ENCODE results near the gene TLE1.
A peak's percentile ranks its signal among the peaks of the same experiment; 100 is the strongest.

Gene TLE1

DNA sequence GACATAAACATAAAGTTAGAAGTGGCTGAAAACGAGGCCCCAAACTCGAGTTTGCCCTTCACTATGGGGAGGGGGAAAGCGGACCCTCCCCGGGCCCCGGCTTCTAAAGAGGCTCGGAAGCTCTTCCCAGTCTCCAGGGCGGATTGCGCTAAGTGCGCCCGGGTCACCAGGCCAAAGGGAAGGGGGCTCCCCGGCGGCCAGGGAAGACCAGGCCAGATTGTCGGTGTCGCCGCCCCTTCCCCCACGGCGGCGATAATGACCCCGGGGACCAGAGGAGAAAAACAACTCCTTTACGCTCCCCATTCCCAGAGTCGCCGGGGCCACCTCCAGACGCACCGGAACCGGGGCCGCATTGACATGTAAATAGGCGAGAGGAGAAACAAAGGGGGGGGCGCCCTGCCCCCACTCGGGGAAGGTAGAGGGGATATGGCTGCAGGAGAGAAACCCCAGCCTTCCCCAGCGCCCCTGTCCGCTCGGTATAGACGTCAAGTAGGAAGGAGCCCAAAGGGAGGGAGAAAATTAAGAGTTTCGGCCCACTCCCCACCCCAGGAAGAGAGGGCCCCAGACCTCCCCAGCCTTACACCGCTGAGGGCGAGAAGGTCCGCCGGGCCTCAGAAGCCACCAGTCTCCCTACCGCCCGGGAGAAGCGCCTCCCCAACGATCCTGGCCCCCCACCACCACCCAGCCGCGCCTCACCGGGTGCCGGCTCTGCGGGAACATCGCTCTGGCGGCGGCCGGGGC, 1.7 kb downstream of the TLE1 start:
- no peak for DNase-seq
- no peaks in the 10 kb centered on the region for H3K36me3 ChIP-seq (ENCODE audit: control insufficient read depth, insufficient read depth, low read length)
- no peaks in the 10 kb centered on the region for H3K9me3 ChIP-seq (ENCODE audit: control insufficient read depth, low read length)
- H3K27ac ChIP-seq (ENCODE audit: insufficient read depth, low read length, poor library complexity, severe bottlenecking): no peak overlapping the region
- peaks cover 7% of the 10 kb centered on the region for H3K27me3 ChIP-seq (replicated peaks; ENCODE audit: control insufficient read depth, insufficient read depth, low read length, poor library complexity, severe bottlenecking)
- peaks cover 4% of the 10 kb centered on the region for H3K4me1 ChIP-seq (ENCODE audit: control insufficient read depth, insufficient read depth, low read length, poor library complexity, severe bottlenecking)
- peak overlapping the region; percentile 32 for H3K4me3 ChIP-seq (ENCODE audit: insufficient read depth, low read depth, low read length, poor library complexity, severe bottlenecking)

DNA sequence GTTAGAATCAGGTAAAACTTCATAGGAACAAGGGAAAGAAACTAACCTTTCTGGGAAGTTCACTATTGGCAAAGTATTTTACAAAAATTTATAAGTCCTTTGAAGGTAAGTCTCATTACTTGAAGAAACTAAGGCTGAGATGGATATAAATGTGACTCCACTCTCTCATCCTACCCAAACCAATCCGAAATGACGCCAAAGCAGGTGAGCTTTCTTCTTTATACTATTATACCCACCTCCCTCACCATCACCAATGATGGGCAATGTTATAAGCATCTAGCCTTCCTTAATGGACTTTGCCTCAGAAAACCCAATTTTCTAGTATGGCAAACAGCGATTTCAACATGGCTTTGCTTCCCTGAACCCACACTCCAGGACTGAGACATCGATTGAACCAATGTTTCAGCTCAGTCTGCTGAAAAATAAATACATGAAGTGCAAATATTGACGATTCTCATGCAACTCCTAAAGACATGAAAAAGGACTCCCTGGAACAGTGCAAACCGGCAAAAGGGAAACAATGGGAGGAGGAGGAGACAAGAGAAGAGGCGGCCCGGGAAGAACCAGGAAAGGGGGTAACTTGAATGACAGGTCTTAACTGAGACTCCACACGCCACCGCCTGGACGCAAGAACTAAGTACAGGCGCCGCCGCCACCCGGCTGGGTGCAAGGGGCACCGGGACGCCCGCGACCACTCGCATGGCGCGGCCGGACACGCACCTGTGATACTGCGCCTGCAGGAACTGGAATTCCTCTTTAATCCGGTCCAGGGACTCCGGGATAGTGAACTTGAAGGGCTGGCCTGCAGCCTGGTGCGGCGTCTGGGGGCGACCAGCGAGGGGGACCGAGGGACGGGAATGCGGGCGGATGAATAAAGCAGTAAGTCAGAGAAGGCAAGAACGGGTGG, 2.5 kb downstream of the TLE1 start:
- H3K27ac ChIP-seq (ENCODE audit: insufficient read depth, low read length, poor library complexity, severe bottlenecking): no peak overlapping the region
- H3K9me3 ChIP-seq (ENCODE audit: control insufficient read depth, low read length): no peaks in the 10 kb centered on the region
- H3K4me3 ChIP-seq (ENCODE audit: insufficient read depth, low read depth, low read length, poor library complexity, severe bottlenecking): peak overlapping the region; percentile 32
- H3K4me1 ChIP-seq (ENCODE audit: control insufficient read depth, insufficient read depth, low read length, poor library complexity, severe bottlenecking): peaks cover 4% of the 10 kb centered on the region
- no peak for DNase-seq
- no peaks in the 10 kb centered on the region for H3K36me3 ChIP-seq (ENCODE audit: control insufficient read depth, insufficient read depth, low read length)
- peaks cover 7% of the 10 kb centered on the region for H3K27me3 ChIP-seq (replicated peaks; ENCODE audit: control insufficient read depth, insufficient read depth, low read length, poor library complexity, severe bottlenecking)

DNA sequence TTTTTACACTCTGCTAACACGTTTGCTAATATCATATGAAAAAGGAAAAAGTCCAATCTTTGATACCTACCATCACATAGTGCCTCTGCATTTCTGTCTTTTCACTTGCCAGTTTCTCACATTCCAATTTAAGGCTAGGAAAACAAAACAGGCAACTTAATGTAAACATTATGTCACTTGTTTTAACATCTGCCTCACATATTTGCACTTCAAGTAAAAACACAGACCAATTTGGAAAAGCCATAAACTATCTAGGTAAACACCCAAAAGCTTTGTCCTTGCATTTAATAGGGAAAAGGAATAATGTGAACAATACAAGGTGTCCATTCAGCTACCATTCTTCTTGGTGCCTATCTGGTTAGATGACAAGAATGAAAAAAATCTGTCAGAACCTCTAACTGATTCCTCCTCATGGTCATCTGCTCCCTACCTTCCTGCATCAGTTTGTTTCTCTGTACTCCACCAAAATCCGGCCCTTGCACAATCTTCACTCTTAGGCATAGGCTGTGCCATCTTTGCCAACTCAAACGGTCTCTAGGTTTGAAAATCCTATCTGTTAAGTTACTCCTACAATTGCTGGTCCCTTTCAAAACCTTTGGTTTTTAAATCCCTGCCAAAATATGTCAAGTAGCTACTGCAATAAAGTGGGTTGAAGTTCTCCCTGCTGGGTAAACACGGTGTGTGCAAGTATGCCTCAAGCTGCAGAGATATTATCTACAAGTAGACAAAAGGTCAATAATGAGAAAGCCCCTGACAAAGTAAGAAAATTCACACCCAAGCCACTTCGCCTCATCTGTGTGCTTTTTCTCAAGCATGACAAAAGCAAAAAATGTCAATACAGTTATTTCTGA, 3.4 kb downstream of the TLE1 start:
- no peak for DNase-seq
- Histone ChIP-seq H3K4me3 (ENCODE audit: insufficient read depth, low read depth, low read length, poor library complexity, severe bottlenecking) (no peak overlapping the region), H3K4me1 (ENCODE audit: control insufficient read depth, insufficient read depth, low read length, poor library complexity, severe bottlenecking) (peaks cover 4% of the 10 kb centered on the region), H3K36me3 (ENCODE audit: control insufficient read depth, insufficient read depth, low read length) (no peaks in the 10 kb centered on the region), H3K27me3 (replicated peaks; ENCODE audit: control insufficient read depth, insufficient read depth, low read length, poor library complexity, severe bottlenecking) (peaks cover 7% of the 10 kb centered on the region), H3K27ac (ENCODE audit: insufficient read depth, low read length, poor library complexity, severe bottlenecking) (no peak overlapping the region), H3K9me3 (ENCODE audit: control insufficient read depth, low read length) (no peaks in the 10 kb centered on the region)

DNA sequence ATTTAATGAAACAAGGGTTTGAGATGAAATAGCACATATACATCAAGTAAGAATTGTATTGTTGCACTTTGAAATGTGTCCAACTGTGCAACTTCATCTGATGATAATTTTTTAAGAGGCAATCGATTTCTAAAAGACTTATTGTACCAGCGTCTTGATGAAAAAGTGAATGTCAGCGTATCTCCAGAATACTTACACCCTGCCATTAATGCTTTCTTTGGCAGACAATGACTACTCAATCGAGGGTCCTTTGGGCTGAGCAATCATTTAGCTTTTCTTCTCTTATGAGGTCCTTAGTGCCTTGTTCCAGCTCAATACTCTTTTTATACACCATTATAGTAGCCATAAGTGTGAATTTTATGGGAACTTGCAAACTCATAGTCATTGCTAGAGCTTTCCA, 4.7 kb downstream of the TLE1 start:
- Histone ChIP-seq H3K9me3 (ENCODE audit: control insufficient read depth, low read length) (no peaks in the 10 kb centered on the region), H3K4me1 (ENCODE audit: control insufficient read depth, insufficient read depth, low read length, poor library complexity, severe bottlenecking) (peaks cover 4% of the 10 kb centered on the region), H3K4me3 (ENCODE audit: insufficient read depth, low read depth, low read length, poor library complexity, severe bottlenecking) (no peak overlapping the region), H3K27ac (ENCODE audit: insufficient read depth, low read length, poor library complexity, severe bottlenecking) (no peak overlapping the region), H3K27me3 (replicated peaks; ENCODE audit: control insufficient read depth, insufficient read depth, low read length, poor library complexity, severe bottlenecking) (peaks cover 7% of the 10 kb centered on the region), H3K36me3 (ENCODE audit: control insufficient read depth, insufficient read depth, low read length) (no peaks in the 10 kb centered on the region)
- no peak for DNase-seq

DNA sequence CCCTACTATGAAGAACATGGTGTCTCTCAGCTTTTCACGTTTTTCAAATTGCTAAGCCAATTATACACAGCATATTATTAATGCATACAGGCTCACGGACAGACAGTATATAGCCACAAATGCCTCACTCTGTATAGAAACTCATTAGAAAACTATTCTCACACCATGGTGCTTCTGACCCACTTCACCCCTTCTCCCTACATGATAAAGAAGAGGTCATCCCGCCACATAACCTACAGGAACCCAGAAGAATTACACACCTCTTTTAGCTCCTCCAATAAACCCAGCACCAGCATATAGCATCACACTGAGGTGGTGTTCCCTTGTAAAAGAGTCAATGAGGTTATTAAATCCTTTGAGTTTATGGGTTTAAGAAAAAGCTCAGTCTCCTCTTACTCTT, 5.6 kb downstream of the TLE1 start:
- DNase-seq: no peak
- H3K36me3 ChIP-seq (ENCODE audit: control insufficient read depth, insufficient read depth, low read length): no peaks in the 10 kb centered on the region
- no peak overlapping the region for H3K27ac ChIP-seq (ENCODE audit: insufficient read depth, low read length, poor library complexity, severe bottlenecking)
- H3K4me3 ChIP-seq (ENCODE audit: insufficient read depth, low read depth, low read length, poor library complexity, severe bottlenecking): no peak overlapping the region
- peaks cover 5% of the 10 kb centered on the region for H3K27me3 ChIP-seq (replicated peaks; ENCODE audit: control insufficient read depth, insufficient read depth, low read length, poor library complexity, severe bottlenecking)
- H3K4me1 ChIP-seq (ENCODE audit: control insufficient read depth, insufficient read depth, low read length, poor library complexity, severe bottlenecking): peaks cover 4% of the 10 kb centered on the region
- H3K9me3 ChIP-seq (ENCODE audit: control insufficient read depth, low read length): no peaks in the 10 kb centered on the region

DNA sequence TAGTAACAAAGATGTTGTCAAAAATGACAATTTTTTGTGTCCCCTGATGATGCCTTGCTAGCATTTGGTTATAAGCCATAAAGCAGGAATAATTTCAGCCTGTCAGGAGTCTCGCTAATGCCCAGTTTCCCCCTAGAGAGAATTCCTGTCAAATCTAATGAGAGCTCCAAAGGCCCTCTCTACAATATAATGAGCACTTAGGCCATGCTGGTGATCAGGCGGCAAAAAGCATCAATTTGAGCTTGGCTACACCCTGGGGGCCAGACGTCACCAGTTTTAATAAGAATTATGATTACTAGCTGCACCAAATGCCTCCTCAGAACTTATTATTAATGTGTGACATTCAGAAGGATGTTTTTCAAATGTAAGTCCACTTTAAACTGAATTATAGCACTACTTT, 6.1 kb downstream of the TLE1 start:
- Histone ChIP-seq H3K27me3 (replicated peaks; ENCODE audit: control insufficient read depth, insufficient read depth, low read length, poor library complexity, severe bottlenecking) (peaks cover under 1% of the 10 kb centered on the region), H3K4me1 (ENCODE audit: control insufficient read depth, insufficient read depth, low read length, poor library complexity, severe bottlenecking) (no peaks in the 10 kb centered on the region), H3K4me3 (ENCODE audit: insufficient read depth, low read depth, low read length, poor library complexity, severe bottlenecking) (no peak overlapping the region), H3K36me3 (ENCODE audit: control insufficient read depth, insufficient read depth, low read length) (no peaks in the 10 kb centered on the region), H3K27ac (ENCODE audit: insufficient read depth, low read length, poor library complexity, severe bottlenecking) (no peak overlapping the region), H3K9me3 (ENCODE audit: control insufficient read depth, low read length) (no peaks in the 10 kb centered on the region)
- DNase-seq: no peak

DNA sequence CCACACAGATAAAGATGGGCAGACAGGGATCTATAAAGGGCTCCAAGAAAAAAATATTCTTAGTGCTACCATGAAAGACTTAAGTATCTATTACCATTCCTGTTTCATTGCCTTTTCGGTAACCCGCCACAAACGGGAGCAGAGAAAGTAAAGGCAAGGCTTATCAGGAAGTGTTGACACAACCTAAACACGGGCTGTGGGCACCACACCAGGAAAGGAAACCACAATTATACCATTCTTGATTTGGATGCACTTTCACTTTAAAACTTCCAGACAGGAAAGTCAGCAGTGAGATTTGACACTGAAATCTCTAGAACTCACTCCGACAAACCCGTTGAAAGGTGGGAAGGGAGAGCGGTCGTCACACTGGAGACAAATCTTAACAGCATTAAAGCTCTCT, 6.5 kb downstream of the TLE1 start:
- Histone ChIP-seq H3K4me3 (ENCODE audit: insufficient read depth, low read depth, low read length, poor library complexity, severe bottlenecking) (no peak overlapping the region), H3K4me1 (ENCODE audit: control insufficient read depth, insufficient read depth, low read length, poor library complexity, severe bottlenecking) (no peaks in the 10 kb centered on the region)
- DNase-seq: no peak

DNA sequence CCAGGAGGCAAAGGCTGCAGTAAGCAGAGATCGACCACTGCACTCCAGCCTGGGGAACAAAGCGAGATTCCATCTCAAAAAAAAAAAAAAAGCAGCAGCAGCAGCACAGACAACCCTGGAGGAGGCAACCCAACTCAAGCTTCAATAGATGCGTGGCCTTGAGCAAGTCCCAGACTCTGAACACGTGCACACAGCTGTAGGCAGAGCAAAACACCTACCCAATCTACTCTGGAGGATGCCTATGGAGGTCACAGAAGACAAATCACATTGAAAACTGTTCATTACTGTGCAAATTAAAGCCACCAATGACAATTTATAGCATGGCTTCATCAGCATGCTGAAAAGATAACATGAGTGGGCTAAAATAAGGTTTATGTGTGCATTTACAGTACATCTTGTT, 7.2 kb downstream of the TLE1 start:
- Histone ChIP-seq H3K9me3 (ENCODE audit: control insufficient read depth, low read length) (no peaks in the 10 kb centered on the region), H3K27ac (ENCODE audit: insufficient read depth, low read length, poor library complexity, severe bottlenecking) (no peak overlapping the region), H3K36me3 (ENCODE audit: control insufficient read depth, insufficient read depth, low read length) (no peaks in the 10 kb centered on the region), H3K4me3 (ENCODE audit: insufficient read depth, low read depth, low read length, poor library complexity, severe bottlenecking) (no peak overlapping the region), H3K4me1 (ENCODE audit: control insufficient read depth, insufficient read depth, low read length, poor library complexity, severe bottlenecking) (no peaks in the 10 kb centered on the region), H3K27me3 (replicated peaks; ENCODE audit: control insufficient read depth, insufficient read depth, low read length, poor library complexity, severe bottlenecking) (no peaks in the 10 kb centered on the region)
- no peak for DNase-seq

More for the DNA sequence above, 6.5 kb downstream of the TLE1 start:
- Histone ChIP-seq H3K36me3 (ENCODE audit: control insufficient read depth, insufficient read depth, low read length) (no peaks in the 10 kb centered on the region), H3K27me3 (replicated peaks; ENCODE audit: control insufficient read depth, insufficient read depth, low read length, poor library complexity, severe bottlenecking) (no peaks in the 10 kb centered on the region), H3K9me3 (ENCODE audit: control insufficient read depth, low read length) (no peaks in the 10 kb centered on the region), H3K27ac (ENCODE audit: insufficient read depth, low read length, poor library complexity, severe bottlenecking) (no peak overlapping the region)

DNA sequence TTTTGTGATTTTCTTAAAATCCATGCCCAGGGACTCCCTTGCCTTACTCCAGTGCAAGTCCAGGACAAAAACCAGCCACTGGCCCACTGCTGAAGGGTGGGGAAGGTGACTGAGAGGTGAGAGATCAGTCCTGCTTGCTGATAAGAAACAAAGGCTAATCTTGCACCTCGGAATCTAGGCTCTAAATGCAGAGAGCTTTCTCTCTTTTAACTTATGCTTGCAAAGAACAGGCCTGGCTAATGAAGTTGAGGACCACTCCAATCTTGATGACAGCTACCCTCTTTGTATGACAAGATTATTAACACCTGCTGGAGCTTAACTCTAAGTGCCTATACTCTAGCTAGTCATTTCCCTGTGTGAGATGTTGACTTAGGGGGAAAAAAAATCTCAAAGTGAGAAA, 8.8 kb downstream of the TLE1 start:
- H3K9me3 ChIP-seq (ENCODE audit: control insufficient read depth, low read length): no peaks in the 10 kb centered on the region
- DNase-seq: no peak
- H3K4me3 ChIP-seq (ENCODE audit: insufficient read depth, low read depth, low read length, poor library complexity, severe bottlenecking): no peak overlapping the region
- no peaks in the 10 kb centered on the region for H3K27me3 ChIP-seq (replicated peaks; ENCODE audit: control insufficient read depth, insufficient read depth, low read length, poor library complexity, severe bottlenecking)
- H3K4me1 ChIP-seq (ENCODE audit: control insufficient read depth, insufficient read depth, low read length, poor library complexity, severe bottlenecking): no peaks in the 10 kb centered on the region
- no peak overlapping the region for H3K27ac ChIP-seq (ENCODE audit: insufficient read depth, low read length, poor library complexity, severe bottlenecking)
- no peaks in the 10 kb centered on the region for H3K36me3 ChIP-seq (ENCODE audit: control insufficient read depth, insufficient read depth, low read length)

Data from effector memory CD4-positive, alpha-beta T cell (primary cell).